Trophoblast cell (in vitro differentiated cells and primary cell): ENCODE measurements around the gene FUCA1.

Source experiments
- DNase-seq, 2 donors: peaks; one replicate each; pipeline ENCODE4 v3.0.0-alpha.2; 2016
- H2AFZ ChIP-seq: 2 replicates; pipeline ENCODE4 v1.6.1; 2013; ENCODE audit warnings: low read length, moderate library complexity, mild to moderate bottlenecking; ENCODE audit not compliant: insufficient read depth, poor library complexity
- H2AK5ac ChIP-seq: 2 replicates; pipeline ENCODE4 v1.6.1; 2013; ENCODE audit warnings: mild to moderate bottlenecking, low read length
- H2BK120ac ChIP-seq: 2 replicates; pipeline ENCODE4 v1.6.1; 2013; ENCODE audit warnings: low read length, mild to moderate bottlenecking, moderate library complexity; ENCODE audit not compliant: insufficient read depth, poor library complexity
- H2BK12ac ChIP-seq: 2 replicates; pipeline ENCODE4 v1.6.1; 2013; ENCODE audit warnings: mild to moderate bottlenecking, low read length, moderate library complexity
- H2BK5ac ChIP-seq: 2 replicates; pipeline ENCODE4 v1.6.1; 2013; ENCODE audit warnings: low read length, low read depth, moderate library complexity, mild to moderate bottlenecking; ENCODE audit not compliant: poor library complexity
- H3K14ac ChIP-seq: 2 replicates; pipeline ENCODE4 v1.6.1; 2013; ENCODE audit warnings: mild to moderate bottlenecking, low read length
- H3K18ac ChIP-seq: 2 replicates; pipeline ENCODE4 v1.6.1; 2013; ENCODE audit warnings: mild to moderate bottlenecking, low read length
- H3K23ac ChIP-seq: 2 replicates; pipeline ENCODE4 v1.6.1; 2013; ENCODE audit warnings: low read length
- H3K27ac ChIP-seq: 2 replicates; pipeline ENCODE4 v1.5.1; 2013; ENCODE audit warnings: low read depth, mild to moderate bottlenecking, inconsistent platforms, low read length, moderate library complexity
- H3K27me3 ChIP-seq: 2 replicates; pipeline ENCODE4 v1.6.1; 2013; ENCODE audit warnings: inconsistent platforms, mild to moderate bottlenecking, low read length, moderate library complexity; ENCODE audit not compliant: insufficient read depth
- H3K36me3 ChIP-seq, 2 experiments: 1 replicate in 1 of 2; 2 replicates in 1 of 2; pipeline ENCODE4 v1.6.1; 2013; ENCODE audit warnings: low read length in 2 of 2, mild to moderate bottlenecking in 2 of 2, moderate library complexity in 1 of 2; ENCODE audit not compliant: insufficient read depth in 2 of 2, control insufficient read depth in 1 of 2
- H3K4ac ChIP-seq: 2 replicates; pipeline ENCODE4 v1.6.1; 2013; ENCODE audit warnings: low read depth, mild to moderate bottlenecking, low read length, moderate library complexity
- H3K4me1 ChIP-seq, 2 experiments: 1 replicate in 1 of 2; 2 replicates in 1 of 2; pipeline ENCODE4 v1.6.1; 2013; ENCODE audit warnings: low read length in 2 of 2, mild to moderate bottlenecking in 2 of 2, moderate library complexity in 1 of 2; ENCODE audit not compliant: insufficient read depth in 2 of 2, control insufficient read depth in 1 of 2
- H3K4me2 ChIP-seq: 2 replicates; pipeline ENCODE4 v1.6.1; 2013; ENCODE audit warnings: inconsistent platforms, mild to moderate bottlenecking, low read length, moderate library complexity
- H3K4me3 ChIP-seq: 2 replicates; pipeline ENCODE4 v1.5.1; 2013; ENCODE audit warnings: mild to moderate bottlenecking, low read depth, low read length, inconsistent platforms
- H3K79me1 ChIP-seq: one replicate; pipeline ENCODE4 v1.6.1; 2013; ENCODE audit warnings: low read length
- H3K79me2 ChIP-seq: 2 replicates; pipeline ENCODE4 v1.6.1; 2013; ENCODE audit warnings: low read length, mild to moderate bottlenecking; ENCODE audit not compliant: control insufficient read depth, insufficient read depth, poor library complexity
- H3K9ac ChIP-seq: 2 replicates; pipeline ENCODE4 v1.6.1; 2013; ENCODE audit warnings: mild to moderate bottlenecking, low read length
- H3K9me3 ChIP-seq: 2 replicates; pipeline ENCODE4 v1.6.1; 2013; ENCODE audit warnings: low read depth, mild to moderate bottlenecking, control low read depth, inconsistent platforms, low read length; ENCODE audit not compliant: insufficient read depth
- H4K12ac ChIP-seq: 2 replicates; pipeline ENCODE4 v1.6.1; 2013; ENCODE audit warnings: low read depth, mild to moderate bottlenecking, low read length, moderate library complexity
- H4K8ac ChIP-seq: 2 replicates; pipeline ENCODE4 v1.6.1; 2013; ENCODE audit warnings: low read depth, mild to moderate bottlenecking, low read length, moderate library complexity
- H4K91ac ChIP-seq: one replicate; pipeline ENCODE4 v1.6.1; 2013; ENCODE audit warnings: low read depth, mild to moderate bottlenecking, low read length, moderate library complexity
- WGBS: extraction: QIAGEN DNeasy Blood & Tissue Kit; methylation state at CpG from one replicate; pipeline ENCODE4 v1.1.7; 2013; ENCODE audit warnings: missing lambda C conversion rate; ENCODE audit not compliant: insufficient read length, insufficient coverage; ENCODE audit errors: extremely low coverage; 5-methylcytosine and 5-hydroxymethylcytosine counted together

The FUCA1 gene

DNA sequence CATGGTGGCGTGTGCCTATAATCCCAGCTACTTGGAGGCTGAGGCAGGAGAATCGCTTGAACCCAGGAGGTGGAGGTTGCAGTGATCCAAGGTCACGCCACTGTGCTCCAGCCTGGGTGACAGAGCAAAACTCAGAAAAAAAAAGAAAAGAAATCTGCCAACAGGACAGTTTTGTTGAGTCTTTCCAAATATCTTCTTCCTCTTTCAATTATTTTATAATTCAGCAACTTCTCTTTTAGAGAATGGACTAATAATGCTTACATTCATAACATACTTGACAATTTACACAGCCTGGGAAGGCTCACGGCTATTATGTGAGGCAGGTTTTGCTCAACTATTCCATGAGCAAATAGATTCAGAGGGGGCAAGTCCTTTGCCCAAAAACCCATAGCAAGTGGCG is 27.0 kb upstream of the FUCA1 start:
- DNase-seq: no peak
- H2BK120ac ChIP-seq: no peak overlapping the region
- no CpG with 5 or more reads among the region's 5 CpGs for WGBS
- no peaks in the 10 kb centered on the region for H3K9me3 ChIP-seq
- H3K36me3 ChIP-seq: no peaks in the 10 kb centered on the region
- no peak overlapping the region for H4K8ac ChIP-seq
- H2AFZ ChIP-seq: no peak overlapping the region
- H3K9ac ChIP-seq: no peak overlapping the region
- H3K14ac ChIP-seq: no peak overlapping the region
- H3K27ac ChIP-seq: no peak overlapping the region
- no peak overlapping the region for H2BK12ac ChIP-seq
- H3K79me2 ChIP-seq: no peaks in the 10 kb centered on the region
- H3K4me3 ChIP-seq: no peak overlapping the region
- H3K18ac ChIP-seq: no peak overlapping the region
- H3K4me2 ChIP-seq: no peak overlapping the region
- no peak overlapping the region for H3K4ac ChIP-seq
- no peaks in the 10 kb centered on the region for H3K27me3 ChIP-seq
- no peak overlapping the region for H2BK5ac ChIP-seq
- H3K79me1 ChIP-seq: no peaks in the 10 kb centered on the region
- H4K12ac ChIP-seq: no peak overlapping the region
- no peak overlapping the region for H4K91ac ChIP-seq
- no peak overlapping the region for H2AK5ac ChIP-seq
- H3K23ac ChIP-seq: no peak overlapping the region
- no peaks in the 10 kb centered on the region for H3K4me1 ChIP-seq

DNA sequence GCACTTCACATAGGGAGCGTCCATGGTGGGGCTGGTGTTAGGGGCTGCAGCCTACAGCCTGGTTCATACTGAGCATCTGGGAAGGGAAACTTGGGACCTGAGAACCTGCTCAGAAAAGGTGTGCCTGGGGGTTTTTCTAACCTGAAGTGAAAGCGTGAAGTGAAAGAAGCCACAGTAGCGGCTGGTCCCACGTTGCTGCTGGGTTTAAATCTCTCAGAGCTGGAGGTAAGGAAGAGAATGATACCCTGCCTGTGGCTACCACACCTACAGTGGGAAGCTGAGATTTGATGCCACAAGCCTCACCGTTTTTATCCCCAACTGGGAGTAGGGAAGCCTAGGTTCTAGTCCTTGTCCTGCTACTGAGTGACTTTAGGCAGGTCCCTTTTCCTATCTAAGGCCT is 21.0 kb upstream of the FUCA1 start:
- H2AFZ ChIP-seq: no peak overlapping the region
- H4K8ac ChIP-seq: no peak overlapping the region
- no peak overlapping the region for H3K4me3 ChIP-seq
- no peak overlapping the region for H2BK12ac ChIP-seq
- no peak overlapping the region for H4K12ac ChIP-seq
- H3K27me3 ChIP-seq: no peaks in the 10 kb centered on the region
- H3K79me2 ChIP-seq: no peaks in the 10 kb centered on the region
- H3K9ac ChIP-seq: no peak overlapping the region
- H3K9me3 ChIP-seq: peaks cover 1% of the 10 kb centered on the region
- H3K4me1 ChIP-seq: no peaks in the 10 kb centered on the region
- no CpG with 5 or more reads among the region's 5 CpGs for WGBS
- H3K4ac ChIP-seq: no peak overlapping the region
- no peak overlapping the region for H3K23ac ChIP-seq
- no peak overlapping the region for H4K91ac ChIP-seq
- no peak for DNase-seq
- no peak overlapping the region for H2AK5ac ChIP-seq
- no peak overlapping the region for H2BK5ac ChIP-seq
- no peaks in the 10 kb centered on the region for H3K79me1 ChIP-seq
- H3K14ac ChIP-seq: no peak overlapping the region
- no peak overlapping the region for H3K27ac ChIP-seq
- no peak overlapping the region for H2BK120ac ChIP-seq
- no peaks in the 10 kb centered on the region for H3K36me3 ChIP-seq
- H3K18ac ChIP-seq: no peak overlapping the region
- no peak overlapping the region for H3K4me2 ChIP-seq

DNA sequence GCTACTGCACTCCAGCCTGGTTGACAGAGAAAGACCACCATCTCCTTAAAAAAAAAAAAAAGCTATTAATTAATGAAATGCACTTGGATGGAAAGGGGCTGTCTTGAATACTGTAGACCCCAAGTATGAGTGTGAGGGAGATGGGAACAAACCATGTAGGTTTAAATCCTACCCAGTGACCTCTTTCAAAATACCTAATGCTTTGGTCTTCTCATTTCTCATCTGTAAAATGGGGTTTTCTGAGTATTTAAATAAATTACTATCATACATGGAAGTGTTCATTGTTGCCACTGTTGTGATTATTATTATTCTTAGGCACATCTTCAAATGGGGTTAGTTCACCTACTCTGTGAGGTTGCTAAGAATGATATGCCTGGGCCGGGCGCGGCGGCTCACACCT is 17.1 kb upstream of the FUCA1 start:
- no peak overlapping the region for H4K12ac ChIP-seq
- H3K79me1 ChIP-seq: no peaks in the 10 kb centered on the region
- no peaks in the 10 kb centered on the region for H3K79me2 ChIP-seq
- H2AFZ ChIP-seq: no peak overlapping the region
- DNase-seq: no peak
- H2BK5ac ChIP-seq: no peak overlapping the region
- no peaks in the 10 kb centered on the region for H3K4me1 ChIP-seq
- no peak overlapping the region for H4K8ac ChIP-seq
- no peak overlapping the region for H2AK5ac ChIP-seq
- H3K4me2 ChIP-seq: no peak overlapping the region
- no peak overlapping the region for H3K14ac ChIP-seq
- no peaks in the 10 kb centered on the region for H3K27me3 ChIP-seq
- no peak overlapping the region for H3K4me3 ChIP-seq
- H3K27ac ChIP-seq: no peak overlapping the region
- no peak overlapping the region for H2BK12ac ChIP-seq
- no peak overlapping the region for H4K91ac ChIP-seq
- H3K18ac ChIP-seq: no peak overlapping the region
- H3K23ac ChIP-seq: no peak overlapping the region
- peaks cover 1% of the 10 kb centered on the region for H3K9me3 ChIP-seq
- H3K4ac ChIP-seq: no peak overlapping the region
- no peak overlapping the region for H3K9ac ChIP-seq
- no peak overlapping the region for H2BK120ac ChIP-seq
- H3K36me3 ChIP-seq: no peaks in the 10 kb centered on the region
- WGBS: no CpG with 5 or more reads among the region's 4 CpGs

DNA sequence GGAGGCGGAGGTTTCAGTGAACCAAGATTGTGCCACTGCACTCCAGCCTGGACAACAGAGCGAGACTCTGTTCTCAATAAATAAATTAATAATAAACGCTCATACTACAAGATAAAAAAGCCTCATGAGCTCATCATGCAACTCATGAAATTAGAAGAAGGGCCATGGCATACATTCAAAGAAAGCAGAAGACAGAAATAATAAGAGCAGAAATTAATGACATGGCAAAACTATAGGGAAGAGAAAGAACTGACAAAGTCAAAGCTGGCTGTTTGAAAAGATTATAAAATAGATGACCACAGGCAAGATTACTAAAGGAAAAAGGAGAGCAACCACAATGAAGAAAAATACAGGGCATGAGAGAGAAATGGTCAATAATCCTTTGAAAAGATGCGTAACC is 14.7 kb upstream of the FUCA1 start:
- H4K91ac ChIP-seq: no peak overlapping the region
- WGBS: no CpG with 5 or more reads among the region's 4 CpGs
- peaks cover 5% of the 10 kb centered on the region for H3K9me3 ChIP-seq
- no peak for DNase-seq
- no peak overlapping the region for H3K14ac ChIP-seq
- H3K4ac ChIP-seq: no peak overlapping the region
- no peak overlapping the region for H2BK120ac ChIP-seq
- H4K8ac ChIP-seq: no peak overlapping the region
- H2AFZ ChIP-seq: no peak overlapping the region
- no peaks in the 10 kb centered on the region for H3K4me1 ChIP-seq
- no peak overlapping the region for H4K12ac ChIP-seq
- no peak overlapping the region for H3K9ac ChIP-seq
- no peak overlapping the region for H3K18ac ChIP-seq
- no peaks in the 10 kb centered on the region for H3K36me3 ChIP-seq
- H2AK5ac ChIP-seq: no peak overlapping the region
- no peak overlapping the region for H3K4me2 ChIP-seq
- no peaks in the 10 kb centered on the region for H3K79me1 ChIP-seq
- H3K27ac ChIP-seq: no peak overlapping the region
- no peaks in the 10 kb centered on the region for H3K79me2 ChIP-seq
- no peak overlapping the region for H2BK5ac ChIP-seq
- H2BK12ac ChIP-seq: no peak overlapping the region
- no peak overlapping the region for H3K23ac ChIP-seq
- no peaks in the 10 kb centered on the region for H3K27me3 ChIP-seq
- H3K4me3 ChIP-seq: no peak overlapping the region
